Esophagus squamous epithelium (tissue), 4 donors: ENCODE measurements around the gene EXOC3L2.

Source experiments
- CTCF ChIP-seq, 6 experiments: fragments of 450-650 bp in 4 of 6; fragments of 200-600 bp in 2 of 6; sonication (generic) in 2 of 6; IDR thresholded peaks; one replicate each; pipeline ENCODE4 v1.5.1; 2016 to 2019; ENCODE audit warnings: antibody characterized with exemption in 6 of 6, mild to moderate bottlenecking in 4 of 6, moderate library complexity in 4 of 6
- POLR2A ChIP-seq, 4 donors: fragments of 450-650 bp; IDR thresholded peaks; one replicate each; pipeline ENCODE4 v1.6.1; 2017; ENCODE audit warnings: antibody characterized with exemption in 4 of 4, mild to moderate bottlenecking in 4 of 4, moderate library complexity in 3 of 4

GRCh38 chr19:45267296-45267695, 22.1 kb upstream of the EXOC3L2 start:
- no peak for TF ChIP-seq CTCF (IDR thresholded peaks at IDR 0.05)
- no peak for TF ChIP-seq POLR2A (IDR thresholded peaks at IDR 0.05)
